ENCODE measurements around the gene SF3B3.

GRCh38 chr16:70600730-70601129 lies 77.1 kb downstream of the SF3B3 start:
- TF ChIP-seq TAF1 (IDR thresholded peaks at IDR 0.05; ENCODE audit: borderline replicate concordance, low read depth, low read length) (no peak), POLR2A (IDR thresholded peaks at IDR 0.05; ENCODE audit: low read depth, low read length) (no peak)
